GM19099 (cell line): Measurements from ENCODE around the gene NDUFB8.

Experiments
- POLR2A ChIP-seq: IDR thresholded peaks from 3 replicates; pipeline ENCODE4 v1.6.1; 2011; ENCODE audit warnings: low read depth; ENCODE audit not compliant: insufficient read length; ENCODE audit errors: extremely low read depth

Gene NDUFB8

DNA sequence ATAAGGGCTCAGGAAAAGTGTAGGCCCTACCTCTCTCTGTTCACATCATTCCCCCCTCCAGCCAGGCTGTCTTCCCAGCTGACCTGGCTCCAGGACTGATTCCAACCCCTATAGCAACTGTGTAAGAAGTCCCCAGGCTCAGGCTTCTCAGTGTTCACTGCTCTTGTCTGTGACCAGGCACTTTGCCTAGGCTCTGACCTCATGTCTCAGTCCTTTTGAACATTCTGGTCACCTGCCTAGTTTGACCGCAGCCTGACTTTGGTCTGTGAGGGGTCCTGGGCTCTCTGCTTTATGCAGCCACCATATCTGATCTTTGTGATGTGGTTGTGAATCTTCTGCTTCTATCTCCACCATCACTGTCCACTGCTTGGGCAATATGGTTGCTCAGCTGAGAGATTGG lies 30.6 kb upstream of the NDUFB8 start:
- TF ChIP-seq POLR2A: no peak

- TF ChIP-seq POLR2A: no peak
Measured at GRCh38 chr10:100554902-100555301, 25.2 kb upstream of the NDUFB8 start.

DNA sequence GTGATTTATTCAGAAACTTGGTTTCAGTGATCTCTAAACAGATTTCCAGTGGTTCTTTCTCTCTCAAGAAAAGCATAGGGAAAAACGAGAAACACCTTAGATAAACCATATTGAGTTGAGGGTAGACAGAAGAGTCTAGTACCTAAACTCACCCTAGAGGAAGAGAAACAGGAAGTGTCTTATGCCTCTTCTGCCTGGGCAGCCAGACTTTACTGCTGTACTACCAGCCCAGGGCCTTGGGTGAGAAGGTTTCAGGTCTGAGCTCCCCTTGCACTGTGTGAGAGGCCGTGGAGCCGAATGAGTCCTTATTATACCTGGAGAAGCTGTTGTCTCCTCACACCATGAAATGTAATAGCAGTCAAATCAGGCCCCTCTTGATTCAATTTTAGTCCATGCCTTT lies 24.3 kb upstream of the NDUFB8 start:
- TF ChIP-seq POLR2A: no peak

- TF ChIP-seq POLR2A: no peak
Measured at GRCh38 chr10:100551738-100552137, 22.1 kb upstream of the NDUFB8 start.

DNA sequence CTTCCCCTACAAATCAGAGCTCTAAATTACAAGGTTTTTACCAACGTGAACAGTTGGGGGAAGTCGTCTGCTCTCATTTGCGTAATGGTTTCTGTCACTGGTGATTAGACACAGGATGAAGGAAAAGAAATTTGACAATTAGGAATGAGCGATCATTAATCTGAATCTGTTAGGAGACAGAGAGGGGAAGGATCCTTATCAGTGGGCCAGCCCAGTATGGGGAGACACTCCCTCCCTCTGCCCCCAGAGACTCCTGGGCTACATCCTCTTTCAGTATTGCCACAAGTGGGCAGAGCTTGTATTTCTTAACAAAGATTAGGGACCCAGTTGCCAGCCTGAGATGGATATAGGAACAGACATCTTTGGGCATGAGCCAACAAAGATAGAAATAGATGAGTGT lies 21.5 kb upstream of the NDUFB8 start:
- no peak for TF ChIP-seq POLR2A

- no peak for TF ChIP-seq POLR2A
Measured at GRCh38 chr10:100544950-100545349, 15.3 kb upstream of the NDUFB8 start.

- no peak for TF ChIP-seq POLR2A
Measured at GRCh38 chr10:100537475-100537874, 7.8 kb upstream of the NDUFB8 start.

GRCh38 chr10:100535715-100536353 lies 6.2 kb upstream of the NDUFB8 start, which contains the start of gene HIF1AN:
Gene HIF1AN, plus strand, starts transcription at chr10:100535943. Its CDS starts 16 bp downstream, at chr10:100535959.
- peak; percentile 97 for TF ChIP-seq POLR2A

GRCh38 chr10:100535338-100535714 lies 5.7 kb upstream of the NDUFB8 start:
- no peak for TF ChIP-seq POLR2A

GRCh38 chr10:100534726-100535125 lies 5.1 kb upstream of the NDUFB8 start:
- TF ChIP-seq POLR2A: no peak

DNA sequence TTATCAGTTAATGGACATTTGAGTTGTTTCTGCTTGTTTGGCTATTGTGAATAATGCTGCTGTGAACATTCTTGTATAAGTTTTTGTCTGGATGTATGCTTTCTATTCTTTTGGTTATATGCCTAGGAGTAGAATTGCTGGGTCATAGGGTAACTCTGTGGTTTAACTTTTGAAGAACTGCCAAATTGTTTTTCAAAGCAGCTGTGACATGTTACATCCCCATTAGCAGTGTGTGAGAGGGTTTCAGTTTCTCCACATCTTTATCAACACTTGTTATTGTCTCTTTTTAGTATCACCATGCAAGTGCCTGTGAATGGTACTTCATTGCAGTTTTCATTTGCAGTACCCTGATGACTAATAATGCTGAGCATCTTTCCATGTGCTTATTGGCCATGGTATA lies 2.1 kb upstream of the NDUFB8 start:
- TF ChIP-seq POLR2A: no peak

- TF ChIP-seq POLR2A: no peak
Measured at GRCh38 chr10:100528921-100529474, 673 bp downstream of the NDUFB8 start.

- no peak for TF ChIP-seq POLR2A
Measured at GRCh38 chr10:100528123-100528886, 1.4 kb downstream of the NDUFB8 start.

DNA sequence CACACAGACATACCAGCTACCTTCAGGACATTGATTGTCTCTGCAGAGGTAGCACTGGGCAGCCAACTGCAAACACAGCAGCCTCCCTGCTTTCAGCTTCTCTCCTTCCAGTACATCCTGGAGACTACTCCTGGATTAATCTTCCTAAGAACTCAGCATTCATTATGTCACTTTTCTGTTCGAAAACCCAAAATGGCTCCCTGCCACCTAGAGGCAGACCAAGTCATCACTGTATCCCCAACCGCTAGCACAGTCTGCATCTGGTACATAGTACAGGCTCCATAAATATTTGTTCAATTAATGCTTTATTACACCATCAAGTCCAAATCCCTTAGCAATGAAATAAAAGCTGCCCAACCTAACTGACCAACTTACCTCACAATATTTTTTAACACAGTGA lies 5.0 kb downstream of the NDUFB8 start:
- TF ChIP-seq POLR2A: no peak

DNA sequence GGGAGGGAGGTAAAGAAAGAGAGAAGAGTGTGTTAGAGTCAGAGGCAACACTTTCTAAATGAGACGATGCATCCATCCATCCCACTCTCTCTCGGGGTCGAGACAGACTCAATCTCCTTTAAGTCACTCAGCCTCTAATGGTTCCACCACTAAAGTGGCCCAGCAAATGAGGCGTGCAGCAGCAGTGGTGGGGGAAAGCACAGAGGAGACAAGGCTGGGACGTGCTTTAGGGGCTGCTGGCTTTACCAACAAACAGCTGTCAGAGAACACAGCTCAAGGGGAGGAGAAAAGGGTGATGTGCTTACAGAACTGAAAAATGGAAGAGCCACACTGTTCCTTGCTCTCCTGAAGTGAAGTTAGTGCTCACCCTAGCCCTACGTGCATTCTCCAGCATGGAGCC lies 5.5 kb downstream of the NDUFB8 start:
- no peak for TF ChIP-seq POLR2A

DNA sequence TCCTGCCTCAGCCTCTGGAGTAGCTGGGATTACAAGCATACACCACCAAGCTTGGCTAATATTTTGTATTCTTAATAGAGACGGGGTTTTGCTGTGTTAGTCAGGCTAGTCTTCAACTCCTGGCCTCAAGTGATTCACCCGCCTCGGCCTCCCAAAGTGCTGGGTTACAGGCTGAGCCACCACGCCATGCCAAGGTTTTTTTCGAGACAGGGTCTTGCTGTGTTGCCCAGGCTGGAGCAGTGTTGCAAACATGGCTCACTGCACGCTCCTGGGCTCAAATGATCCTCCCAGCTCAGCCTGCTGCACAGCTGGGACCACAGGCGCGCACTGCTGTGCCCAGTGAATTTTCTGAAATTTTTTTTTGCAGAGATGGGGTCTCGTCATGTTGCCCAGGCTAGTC lies 6.7 kb downstream of the NDUFB8 start:
- TF ChIP-seq POLR2A: no peak
